K562 (cell line): ENCODE results near the gene PALM3. TPM values are rescaled to one million over a fixed set of nuclear protein-coding genes. Genes with fewer than 3 reads are reported as not detected.
A peak's percentile ranks its signal among the peaks of the same experiment; 100 is the strongest.
"Not testable (repeated sequence)": the region's sequence is repeated elsewhere in the genome, so short reads cannot be mapped to it uniquely, and the experiment has no call there.

Experiments
- ATAC-seq: fragments of 200-7000 bp; cut with Tn5 transposase; 3 replicates; pipeline ENCODE4 v1.9.1; 2020; ENCODE audit warnings: moderate library complexity
- BruUV-seq: library from RNA; stranded (reverse); fragments of 400-500 nt; replicated peaks from 2 replicates; lab custom pipeline; 2021; lab: Mats Ljungman, UMichigan
- CTCF ChIA-PET: fragments of 300-600 bp; formaldehyde crosslinking; extraction: SDS; loops from one replicate; lab custom pipeline; 2021; ENCODE audit warnings: low intra/inter-chr PET ratio; lab: Yijun Ruan, JAX
- POLR2A ChIA-PET: fragments of 300-600, 350-650 bp; sonication (Branson Sonifier 250); formaldehyde crosslinking; extraction: SDS; loops from one replicate; lab custom pipeline; 2021; ENCODE audit warnings: antibody characterized with exemption, inconsistent platforms; lab: Yijun Ruan, JAX
- DNase-seq, 4 experiments: peaks; one replicate each; pipeline versions ENCODE4 v3.0.0 to v3.0.0-alpha.2; 2011 to 2018; ENCODE audit warnings: low spot score in 3 of 4, mixed read lengths in 3 of 4; ENCODE audit errors: extremely low read depth in 1 of 4
- FAIRE-seq: peaks from 2 replicates; lab custom pipeline; 2011; peaks lifted over from hg19 to GRCh38; lab: Jason Lieb, UNC
- H2AFZ ChIP-seq: 2 replicates; pipeline ENCODE4 v1.6.0; 2011; ENCODE audit warnings: low read depth, low read length, control low read depth, inconsistent platforms
- H3K27ac ChIP-seq: fragments of 200-600 bp; 3 replicates; pipeline ENCODE4 v1.8.0; 2011; ENCODE audit warnings: low read depth, mild to moderate bottlenecking, control low read depth, inconsistent platforms, low read length, moderate library complexity, mixed read lengths; ENCODE audit errors: extremely low read depth
- H3K27me3 ChIP-seq, 2 experiments: fragments of 300-600 bp in 1 of 2; 2 replicates in 1 of 2; 3 replicates in 1 of 2; pipeline versions ENCODE4 v1.6.0 to v1.8.0; 2011; ENCODE audit warnings: inconsistent platforms in 2 of 2, low read length in 2 of 2, mild to moderate bottlenecking in 1 of 2, mixed read lengths in 1 of 2, moderate library complexity in 1 of 2; ENCODE audit not compliant: control insufficient read depth in 2 of 2, insufficient read depth in 2 of 2
- H3K36me3 ChIP-seq: fragments of 300-600 bp; 3 replicates; pipeline ENCODE4 v1.8.0; 2011; ENCODE audit warnings: mild to moderate bottlenecking, low read length, inconsistent platforms; ENCODE audit not compliant: control insufficient read depth, insufficient read depth
- H3K4me1 ChIP-seq, 2 experiments: fragments of 200-600 bp in 1 of 2; replicated peaks in 1 of 2; 2 replicates in 1 of 2; 3 replicates in 1 of 2; pipeline versions ENCODE4 v1.5.1 to v1.8.0; 2011; ENCODE audit warnings: inconsistent platforms in 2 of 2, low read length in 2 of 2, mild to moderate bottlenecking in 1 of 2, mixed read lengths in 1 of 2, moderate library complexity in 1 of 2; ENCODE audit not compliant: control insufficient read depth in 2 of 2, insufficient read depth in 2 of 2
- H3K4me2 ChIP-seq: 2 replicates; pipeline ENCODE4 v1.6.1; 2011; ENCODE audit warnings: low read length, control low read depth, inconsistent platforms, mixed read lengths; ENCODE audit not compliant: insufficient read depth
- H3K4me3 ChIP-seq: fragments of 200-600 bp; sonication (generic), shearing (Covaris generic); 2 replicates; pipeline ENCODE4 v1.5.1; 2016; ENCODE audit warnings: control low read depth, inconsistent platforms
- H3K79me2 ChIP-seq: fragments of 200-600 bp; 3 replicates; pipeline ENCODE4 v1.8.0; 2011; ENCODE audit warnings: low read length, inconsistent platforms; ENCODE audit not compliant: control insufficient read depth, insufficient read depth
- H3K9ac ChIP-seq, 2 experiments: 2 replicates each; pipeline versions ENCODE4 v1.6.0 to v1.6.1; 2011; ENCODE audit warnings: low read depth in 2 of 2, low read length in 2 of 2, control low read depth in 1 of 2, inconsistent platforms in 1 of 2, mild to moderate bottlenecking in 1 of 2, mixed read lengths in 1 of 2; ENCODE audit not compliant: insufficient read depth in 1 of 2
- H3K9me1 ChIP-seq: one replicate; pipeline ENCODE4 v1.6.0; 2011; ENCODE audit warnings: inconsistent platforms, mild to moderate bottlenecking, low read length, moderate library complexity; ENCODE audit not compliant: control insufficient read depth, insufficient read depth
- H3K9me3 ChIP-seq: replicated peaks from 2 replicates; pipeline ENCODE4 v1.5.1; 2011; ENCODE audit warnings: low read depth, low read length, inconsistent platforms; ENCODE audit not compliant: control insufficient read depth, insufficient read depth
- H4K20me1 ChIP-seq: replicated peaks from 2 replicates; pipeline ENCODE4 v1.6.1; 2011; ENCODE audit warnings: low read length, inconsistent platforms, mixed read lengths; ENCODE audit not compliant: control insufficient read depth, insufficient read depth
- BCOR ChIP-seq: fragments of 450-650 bp; IDR thresholded peaks from 2 replicates; pipeline ENCODE4 v1.6.1; 2016
- IRF2 ChIP-seq: sonication (generic); formaldehyde crosslinking; IDR thresholded peaks from 2 replicates; pipeline ENCODE4 v1.8.1; 2022; ENCODE audit warnings: mild to moderate bottlenecking, missing genetic modification reagents
- KDM1A ChIP-seq, 2 experiments: fragments of 450-650 bp; IDR thresholded peaks; 2 replicates each; pipeline ENCODE4 v1.6.1; 2016; ENCODE audit warnings: mild to moderate bottlenecking in 2 of 2
- NONO ChIP-seq, 2 experiments: fragments of 200-400 bp in 1 of 2; fragments of 450-650 bp in 1 of 2; formaldehyde crosslinking in 1 of 2; IDR thresholded peaks; 2 replicates each; pipeline ENCODE4 v1.6.1; 2017; ENCODE audit warnings: low read depth in 2 of 2, mild to moderate bottlenecking in 2 of 2, moderate library complexity in 2 of 2, low read length in 1 of 2
- RBM25 ChIP-seq: fragments of 200-400 bp; formaldehyde crosslinking; IDR thresholded peaks from 2 replicates; pipeline ENCODE4 v1.6.1; 2018; ENCODE audit warnings: low read length, low read depth, moderate library complexity; ENCODE audit not compliant: severe bottlenecking
- SMARCA5 ChIP-seq: fragments of 450-650 bp; IDR thresholded peaks from 2 replicates; pipeline ENCODE4 v1.6.1; 2016
- SRSF9 ChIP-seq: fragments of 200-400 bp; formaldehyde crosslinking; IDR thresholded peaks from 2 replicates; pipeline ENCODE4 v1.6.1; 2017; ENCODE audit warnings: low read depth, low read length, borderline replicate concordance
- ZNF121 ChIP-seq: sonication (generic); formaldehyde crosslinking; conservative IDR thresholded peaks from 2 replicates; pipeline ENCODE4 v1.8.0; 2022; ENCODE audit warnings: missing genetic modification reagents
- WGBS: fragments of 100-300 bp; shearing (Covaris generic); methylation state at CpG from one replicate; pipeline ENCODE4 v1.1.6; 2016; ENCODE audit warnings: low coverage, mixed read lengths; ENCODE audit not compliant: insufficient coverage; ENCODE audit errors: missing lambda C conversion rate; 5-methylcytosine and 5-hydroxymethylcytosine counted together
- in situ Hi-C: fragments of 300-500 bp; cut with MboI; formaldehyde crosslinking; loops from 4 replicates; pipeline ENCODE4 v1.15.0; 2018; ENCODE audit warnings: inconsistent platforms, mixed read lengths
- intact Hi-C: fragments of 100-400 bp; cut with micrococcal nuclease; formaldehyde crosslinking; loops from 2 replicates; pipeline ENCODE4 v1.14.2; 2022
- polyA plus RNA-seq, 8 experiments: library from polyadenylated mRNA; depleted of rRNA in 4 of 8; stranded (reverse) in 5 of 8; unstranded in 3 of 8; fragments of >200 nt; fragmentation: Nextera tagmentation in 2 of 8; fragmentation: Illumina TruSeq in 1 of 8; extraction: Ambion mirVana in 2 of 8; extraction: Trizol in 1 of 8; gene quantifications; 2 replicates each; pipeline versions ENCODE4 v1.2.1 to v1.2.3, GENCODE V29; 2011 to 2014; ENCODE audit warnings: inconsistent platforms in 1 of 8, missing spikeins in 1 of 8
- total RNA-seq, 7 experiments: library from RNA; depleted of rRNA in 6 of 7; stranded (reverse); fragments of >200 nt in 6 of 7; fragmentation: Illumina TruSeq in 2 of 7; extraction: Trizol in 2 of 7; gene quantifications; 2 replicates each; pipeline versions ENCODE4 v1.2.1 to v1.2.3, GENCODE V29; 2011 to 2021; ENCODE audit warnings: low replicate concordance in 1 of 7
- TF ChIP-seq, protein P1 (sequence below), 2 experiments: IDR thresholded peaks in 1 of 2; conservative IDR thresholded peaks in 1 of 2; 2 replicates each; pipeline ENCODE4 v1.6.1; 2016; ENCODE audit warnings: low read depth in 2 of 2, mild to moderate bottlenecking in 1 of 2, missing compliant biosample characterization in 1 of 2, missing genetic modification characterization in 1 of 2, moderate library complexity in 1 of 2

The PALM3 gene
- total and polyA plus RNA-seq, 9 of the 15 experiments (the other 6 are each of a cell fraction or from before 2014, with no cell fraction given) = 0.07 to 9.3 (median 3.3) TPM

GRCh38 chr19:14050961-14051360 lies 10.9 kb downstream of the PALM3 start:
- H3K27ac ChIP-seq, H4K20me1 ChIP-seq, DNase-seq, H3K27me3 ChIP-seq, H3K9me1 ChIP-seq, H3K4me2 ChIP-seq, ATAC-seq, H3K9me3 ChIP-seq, H3K9ac ChIP-seq, CTCF ChIA-PET, BruUV-seq, intact Hi-C loops, H2AFZ ChIP-seq, H3K4me3 ChIP-seq, H3K79me2 ChIP-seq, FAIRE-seq: not testable (repeated sequence)
- 77% methylated on average over 10 of the region's 11 CpGs for WGBS
- in situ Hi-C loops = loop anchor here (25.0 kb wide), 1 partner anchor 464 kb away; no protein-coding TSS in a partner anchor
- Histone ChIP-seq H3K36me3 (peaks cover 27% of the 10 kb centered on the region; the same call in 2 of the 3 replicates), H3K4me1 (peaks cover 0 to 31% of the 10 kb centered on the region in 2 experiments; a peak in 2 of 5 replicates)
- TF ChIP-seq ZNF121 = peak; percentile 87
- POLR2A ChIA-PET = interaction anchor here (0.6 kb wide), 3 partner anchors 10 to 770 kb away, joined by 3 read pairs; no protein-coding TSS in a partner anchor

DNA sequence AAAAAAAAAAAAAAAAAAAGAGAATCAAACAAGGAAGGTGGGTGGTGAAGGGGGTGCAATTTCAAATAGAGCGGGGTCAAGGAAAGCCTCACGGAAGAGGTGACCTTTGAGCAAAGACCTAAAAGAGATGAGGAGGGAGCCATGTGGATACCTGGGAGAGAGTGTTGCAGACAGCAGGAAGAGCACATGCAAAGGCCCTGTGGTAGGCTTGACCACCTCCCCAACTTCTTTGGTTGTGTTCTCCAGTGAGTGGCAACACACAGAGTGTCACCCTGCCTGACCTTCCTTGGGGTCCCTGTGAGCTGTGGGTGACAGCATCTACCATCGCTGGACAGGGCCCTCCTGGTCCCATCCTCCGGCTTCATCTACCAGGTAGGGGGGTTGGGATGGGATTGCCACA lies 11.4 kb downstream of the PALM3 start:
- Histone ChIP-seq H3K36me3 (peaks cover 27% of the 10 kb centered on the region; the same call in 2 of the 3 replicates), H4K20me1 (no peaks in the 10 kb centered on the region), H3K9me1 (no peaks in the 10 kb centered on the region), H3K4me2 (no peak overlapping the region), H3K79me2 (no peaks in the 10 kb centered on the region), H3K27me3 (no peaks in the 10 kb centered on the region), H2AFZ (no peak overlapping the region), H3K4me1 (peaks cover 0 to 31% of the 10 kb centered on the region in 2 experiments; a peak in 2 of 5 replicates), H3K9me3 (peaks cover 4% of the 10 kb centered on the region), H3K9ac (no peak overlapping the region), H3K27ac (no peak overlapping the region), H3K4me3 (no peak overlapping the region)
- in situ Hi-C loops (loop anchor here (25.0 kb wide), 1 partner anchor 463 kb away; no protein-coding TSS in a partner anchor), intact Hi-C loops (no loop called here)
- ChIA-PET POLR2A (interaction anchor here (0.6 kb wide), 1 partner anchor 11 kb away, joined by 3 read pairs; no protein-coding TSS in a partner anchor), CTCF (interaction anchor here (0.6 kb wide), 1 partner anchor 170 kb away, joined by 3 read pairs; no protein-coding TSS in a partner anchor)
- FAIRE-seq (no peak), DNase-seq (peak in 2 of 4 experiments; percentile 10 to 11), ATAC-seq (no peak)
- no TSS peak for BruUV-seq
- WGBS = 95% methylated on average over 3 of the region's 4 CpGs
- TF ChIP-seq SMARCA5 = peak; percentile 23; the same call in 1 of the 2 replicates
- TF ChIP-seq, protein P1, sequence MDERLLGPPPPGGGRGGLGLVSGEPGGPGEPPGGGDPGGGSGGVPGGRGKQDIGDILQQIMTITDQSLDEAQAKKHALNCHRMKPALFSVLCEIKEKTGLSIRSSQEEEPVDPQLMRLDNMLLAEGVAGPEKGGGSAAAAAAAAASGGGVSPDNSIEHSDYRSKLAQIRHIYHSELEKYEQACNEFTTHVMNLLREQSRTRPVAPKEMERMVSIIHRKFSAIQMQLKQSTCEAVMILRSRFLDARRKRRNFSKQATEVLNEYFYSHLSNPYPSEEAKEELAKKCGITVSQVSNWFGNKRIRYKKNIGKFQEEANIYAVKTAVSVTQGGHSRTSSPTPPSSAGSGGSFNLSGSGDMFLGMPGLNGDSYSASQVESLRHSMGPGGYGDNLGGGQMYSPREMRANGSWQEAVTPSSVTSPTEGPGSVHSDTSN (CRISPR knock-in tag; IDR thresholded peaks at IDR 0.05; ENCODE audit: low read depth) = no peak
- TF ChIP-seq, protein P1 (tag; conservative IDR thresholded peaks at IDR 0.05; ENCODE audit: low read depth) = no peak
- TF ChIP-seq SRSF9 = no peak
- TF ChIP-seq IRF2 (CRISPR knock-in tag) = no peak
- peak; percentile 96 for TF ChIP-seq RBM25
- TF ChIP-seq BCOR = peak; percentile 39; the same call in 1 of the 2 replicates
- TF ChIP-seq KDM1A (IDR thresholded peaks at IDR 0.05) = 0 out of 4 replicates have a peak, but pooled peaks of 1 of the 2 experiments have one; percentile 16
- TF ChIP-seq NONO (IDR thresholded peaks at IDR 0.05; ENCODE audit: low read depth in 2 of 2, low read length in 1 of 2) = no peak
